Right hindlimb (tissue), 1 donor: Measurements from ENCODE around the gene PRAMEF7.
"Not testable (repeated sequence)": the region's sequence is repeated elsewhere in the genome, so short reads cannot be mapped to it uniquely, and the experiment has no call there.

Source experiments
- DNase-seq: peaks from one replicate; pipeline ENCODE4 v3.0.0-alpha.2; 2018

Gene PRAMEF7

GRCh38 chr1:12916310-12916709, at the start of gene PRAMEF7:
PRAMEF7 (plus strand) TSS chr1:12916610; CDS start chr1:12917693, 1,083 bp downstream.
- not testable (repeated sequence) for DNase-seq

GRCh38 chr1:12878453-12878852, 38.0 kb upstream of the PRAMEF7 start:
- DNase-seq, result not testable (repeated sequence)

GRCh38 chr1:12886101-12886500, 30.3 kb upstream of the PRAMEF7 start, which contains the start of gene PRAMEF4:
PRAMEF4 (minus strand) TSS chr1:12886201; CDS start chr1:12883394, 2,807 bp downstream.
- DNase-seq, result not testable (repeated sequence)

- not testable (repeated sequence) for DNase-seq
Observed at GRCh38 chr1:12898170-12898569, 18.2 kb upstream of the PRAMEF7 start, which contains the start of gene PRAMEF10. PRAMEF10 (minus strand) TSS chr1:12898270; CDS start chr1:12895847, 2,423 bp downstream.

GRCh38 chr1:12899186-12899585, 17.2 kb upstream of the PRAMEF7 start:
- not testable (repeated sequence) for DNase-seq

GRCh38 chr1:12903793-12904572, 12.4 kb upstream of the PRAMEF7 start:
- DNase-seq, result not testable (repeated sequence)

GRCh38 chr1:12921749-12922148, 5.3 kb downstream of the PRAMEF7 start:
- not testable (repeated sequence) for DNase-seq

- DNase-seq, result not testable (repeated sequence)
Observed at GRCh38 chr1:12924368-12924767, 8.0 kb downstream of the PRAMEF7 start.

- DNase-seq, result not testable (repeated sequence)
Observed at GRCh38 chr1:12947480-12947879, 31.1 kb downstream of the PRAMEF7 start, which contains the start of gene PRAMEF6. PRAMEF6 (minus strand) TSS chr1:12947580; CDS start chr1:12942518, 5,062 bp downstream.
